HL-60 (cell line): ENCODE measurements around the gene SPSB4.

Source experiments
- DNase-seq, 2 experiments: peaks; one replicate each; pipeline ENCODE4 v3.0.0-alpha.2; 2010 to 2020; ENCODE audit warnings: low read depth in 1 of 2, low spot score in 1 of 2
- H3K27ac ChIP-seq: fragments of 250-450 bp; sonication (Bioruptor Pico); replicated peaks from 2 replicates; pipeline ENCODE4 v1.5.1; 2020; ENCODE audit warnings: mild to moderate bottlenecking, moderate library complexity
- H3K27me3 ChIP-seq: fragments of 250-450 bp; sonication (Bioruptor Pico); 2 replicates; pipeline ENCODE4 v1.5.1; 2021; ENCODE audit warnings: mild to moderate bottlenecking, moderate library complexity; ENCODE audit not compliant: insufficient read depth, poor library complexity, severe bottlenecking
- H3K4me3 ChIP-seq: replicated peaks from 2 replicates; pipeline ENCODE4 v1.5.1; 2011; ENCODE audit warnings: mild to moderate bottlenecking, control low read depth, low read length; ENCODE audit not compliant: insufficient read depth
- GABPA ChIP-seq: IDR thresholded peaks from 2 replicates; pipeline ENCODE4 v1.6.1; 2012; ENCODE audit warnings: low read depth
- POLR2AphosphoS5 ChIP-seq: IDR thresholded peaks from 2 replicates; pipeline ENCODE4 v1.6.1; 2012; ENCODE audit warnings: low read depth
- SPI1 ChIP-seq: IDR thresholded peaks from 2 replicates; pipeline ENCODE4 v1.6.1; 2012; ENCODE audit warnings: low read depth, mild to moderate bottlenecking, borderline replicate concordance
- TF ChIP-seq, protein P1 (sequence below): IDR thresholded peaks from 2 replicates; pipeline ENCODE4 v1.6.1; 2012; ENCODE audit warnings: low read depth; ENCODE audit not compliant: insufficient replicate concordance
- TF ChIP-seq, protein P2 (sequence below): IDR thresholded peaks from one replicate; pipeline ENCODE4 v1.5.1; 2011; ENCODE audit warnings: low read length, control low read depth, inconsistent platforms; ENCODE audit not compliant: insufficient read depth

The SPSB4 gene

DNA sequence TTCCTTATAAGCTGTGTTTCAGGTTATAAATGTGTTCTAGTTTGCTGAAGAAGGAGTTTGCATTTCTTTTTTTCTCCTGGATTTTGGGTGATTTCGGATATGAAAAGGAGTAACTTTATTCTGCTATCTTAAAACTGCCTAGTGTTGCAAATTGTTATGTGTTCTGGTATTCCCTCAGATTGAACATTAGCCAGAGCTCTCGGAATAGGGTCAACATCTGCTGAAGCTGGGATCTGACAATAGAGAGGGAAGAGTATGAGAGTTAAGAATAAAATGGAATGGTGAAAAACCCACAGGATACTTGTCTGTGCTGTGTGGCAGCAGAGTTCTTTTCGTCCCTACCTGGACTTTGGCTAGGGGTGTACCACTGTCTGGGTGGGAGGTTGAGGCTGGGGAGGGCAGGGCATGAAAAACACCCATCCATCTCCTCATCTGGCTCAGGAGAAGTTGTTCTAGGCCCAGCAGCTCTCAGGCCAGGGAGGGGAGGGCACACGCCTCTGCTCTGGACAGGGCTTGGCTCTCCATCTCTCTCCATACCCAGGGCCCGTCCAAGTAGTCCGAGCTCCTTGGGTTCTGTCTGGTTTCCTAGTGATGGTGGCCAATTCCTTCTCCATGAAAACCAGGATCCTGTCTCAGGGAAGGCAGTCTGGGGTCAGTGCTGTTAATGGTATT is 13.2 kb downstream of the SPSB4 start:
- TF ChIP-seq, protein P1, sequence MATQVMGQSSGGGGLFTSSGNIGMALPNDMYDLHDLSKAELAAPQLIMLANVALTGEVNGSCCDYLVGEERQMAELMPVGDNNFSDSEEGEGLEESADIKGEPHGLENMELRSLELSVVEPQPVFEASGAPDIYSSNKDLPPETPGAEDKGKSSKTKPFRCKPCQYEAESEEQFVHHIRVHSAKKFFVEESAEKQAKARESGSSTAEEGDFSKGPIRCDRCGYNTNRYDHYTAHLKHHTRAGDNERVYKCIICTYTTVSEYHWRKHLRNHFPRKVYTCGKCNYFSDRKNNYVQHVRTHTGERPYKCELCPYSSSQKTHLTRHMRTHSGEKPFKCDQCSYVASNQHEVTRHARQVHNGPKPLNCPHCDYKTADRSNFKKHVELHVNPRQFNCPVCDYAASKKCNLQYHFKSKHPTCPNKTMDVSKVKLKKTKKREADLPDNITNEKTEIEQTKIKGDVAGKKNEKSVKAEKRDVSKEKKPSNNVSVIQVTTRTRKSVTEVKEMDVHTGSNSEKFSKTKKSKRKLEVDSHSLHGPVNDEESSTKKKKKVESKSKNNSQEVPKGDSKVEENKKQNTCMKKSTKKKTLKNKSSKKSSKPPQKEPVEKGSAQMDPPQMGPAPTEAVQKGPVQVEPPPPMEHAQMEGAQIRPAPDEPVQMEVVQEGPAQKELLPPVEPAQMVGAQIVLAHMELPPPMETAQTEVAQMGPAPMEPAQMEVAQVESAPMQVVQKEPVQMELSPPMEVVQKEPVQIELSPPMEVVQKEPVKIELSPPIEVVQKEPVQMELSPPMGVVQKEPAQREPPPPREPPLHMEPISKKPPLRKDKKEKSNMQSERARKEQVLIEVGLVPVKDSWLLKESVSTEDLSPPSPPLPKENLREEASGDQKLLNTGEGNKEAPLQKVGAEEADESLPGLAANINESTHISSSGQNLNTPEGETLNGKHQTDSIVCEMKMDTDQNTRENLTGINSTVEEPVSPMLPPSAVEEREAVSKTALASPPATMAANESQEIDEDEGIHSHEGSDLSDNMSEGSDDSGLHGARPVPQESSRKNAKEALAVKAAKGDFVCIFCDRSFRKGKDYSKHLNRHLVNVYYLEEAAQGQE: no peak
- TF ChIP-seq, protein P2, sequence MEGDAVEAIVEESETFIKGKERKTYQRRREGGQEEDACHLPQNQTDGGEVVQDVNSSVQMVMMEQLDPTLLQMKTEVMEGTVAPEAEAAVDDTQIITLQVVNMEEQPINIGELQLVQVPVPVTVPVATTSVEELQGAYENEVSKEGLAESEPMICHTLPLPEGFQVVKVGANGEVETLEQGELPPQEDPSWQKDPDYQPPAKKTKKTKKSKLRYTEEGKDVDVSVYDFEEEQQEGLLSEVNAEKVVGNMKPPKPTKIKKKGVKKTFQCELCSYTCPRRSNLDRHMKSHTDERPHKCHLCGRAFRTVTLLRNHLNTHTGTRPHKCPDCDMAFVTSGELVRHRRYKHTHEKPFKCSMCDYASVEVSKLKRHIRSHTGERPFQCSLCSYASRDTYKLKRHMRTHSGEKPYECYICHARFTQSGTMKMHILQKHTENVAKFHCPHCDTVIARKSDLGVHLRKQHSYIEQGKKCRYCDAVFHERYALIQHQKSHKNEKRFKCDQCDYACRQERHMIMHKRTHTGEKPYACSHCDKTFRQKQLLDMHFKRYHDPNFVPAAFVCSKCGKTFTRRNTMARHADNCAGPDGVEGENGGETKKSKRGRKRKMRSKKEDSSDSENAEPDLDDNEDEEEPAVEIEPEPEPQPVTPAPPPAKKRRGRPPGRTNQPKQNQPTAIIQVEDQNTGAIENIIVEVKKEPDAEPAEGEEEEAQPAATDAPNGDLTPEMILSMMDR: no peak
- TF ChIP-seq POLR2AphosphoS5 (no peak), SPI1 (no peak), GABPA (no peak)
- Histone ChIP-seq H3K27me3 (no peaks in the 10 kb centered on the region), H3K27ac (no peak overlapping the region), H3K4me3 (no peak overlapping the region)
- no peak for DNase-seq

DNA sequence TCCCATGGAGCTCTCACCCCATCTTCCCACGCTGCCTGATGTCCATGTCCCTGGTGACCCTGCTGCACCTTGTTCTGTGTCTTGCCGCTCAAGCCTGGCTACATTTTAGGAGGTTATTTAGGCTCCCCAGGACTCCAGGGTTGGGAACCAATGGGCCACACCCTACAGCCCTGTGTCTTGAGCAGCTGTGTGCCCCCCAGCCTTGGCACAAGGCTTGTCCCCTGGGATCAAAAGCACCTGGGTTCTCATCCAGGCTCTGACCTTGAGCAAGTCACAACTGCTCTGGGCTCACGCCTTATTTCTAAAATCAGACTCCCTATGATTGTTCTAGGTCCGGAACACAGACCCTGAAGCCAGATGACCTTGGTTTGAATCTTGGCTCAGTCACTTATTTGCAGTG is 14.1 kb downstream of the SPSB4 start:
- H3K4me3 ChIP-seq: no peak overlapping the region
- no peaks in the 10 kb centered on the region for H3K27me3 ChIP-seq
- TF ChIP-seq POLR2AphosphoS5 (no peak), GABPA (no peak), SPI1 (no peak)
- TF ChIP-seq, protein P1: no peak
- TF ChIP-seq, protein P2: no peak
- no peak overlapping the region for H3K27ac ChIP-seq
- DNase-seq: no peak

DNA sequence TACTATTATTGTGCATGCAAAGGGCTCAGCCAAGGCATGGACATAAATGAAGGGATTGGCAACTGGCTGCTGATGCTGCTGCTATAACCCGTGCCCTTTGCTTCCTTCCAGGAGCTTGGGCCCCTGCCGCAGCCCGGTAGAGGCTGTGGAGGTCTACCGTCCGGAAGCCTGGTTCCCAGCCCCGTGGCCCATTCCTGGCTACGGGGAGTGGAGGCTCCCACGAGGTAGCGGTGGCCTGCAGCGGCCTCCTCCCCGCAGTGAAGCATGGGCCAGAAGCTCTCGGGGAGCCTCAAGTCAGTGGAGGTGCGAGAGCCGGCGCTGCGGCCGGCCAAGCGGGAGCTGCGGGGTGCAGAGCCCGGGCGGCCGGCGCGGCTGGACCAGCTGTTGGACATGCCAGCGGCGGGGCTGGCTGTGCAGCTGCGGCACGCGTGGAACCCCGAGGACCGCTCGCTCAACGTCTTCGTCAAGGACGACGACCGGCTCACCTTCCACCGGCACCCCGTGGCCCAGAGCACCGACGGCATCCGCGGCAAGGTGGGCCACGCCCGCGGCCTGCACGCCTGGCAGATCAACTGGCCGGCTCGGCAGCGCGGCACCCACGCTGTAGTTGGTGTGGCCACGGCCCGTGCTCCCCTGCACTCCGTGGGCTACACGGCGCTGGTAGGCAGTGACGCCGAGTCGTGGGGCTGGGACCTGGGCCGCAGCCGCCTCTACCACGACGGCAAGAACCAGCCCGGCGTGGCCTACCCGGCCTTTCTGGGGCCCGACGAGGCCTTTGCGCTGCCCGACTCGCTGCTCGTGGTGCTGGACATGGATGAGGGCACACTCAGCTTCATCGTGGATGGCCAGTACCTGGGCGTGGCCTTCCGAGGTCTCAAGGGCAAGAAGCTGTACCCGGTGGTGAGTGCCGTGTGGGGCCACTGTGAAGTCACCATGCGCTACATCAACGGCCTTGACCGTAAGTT is 15.0 kb downstream of the SPSB4 start:
- H3K27me3 ChIP-seq: no peaks in the 10 kb centered on the region
- no peak overlapping the region for H3K27ac ChIP-seq
- H3K4me3 ChIP-seq: no peak overlapping the region
- DNase-seq: no peak
- TF ChIP-seq, protein P2: no peak
- TF ChIP-seq SPI1 (no peak), GABPA (no peak), POLR2AphosphoS5 (no peak)
- TF ChIP-seq, protein P1: no peak
